ENCODE data around the gene C11orf68. TPM values are rescaled to one million over a fixed set of nuclear protein-coding genes. Genes with fewer than 3 reads are reported as not detected.

C11orf68 gene
- total RNA-seq, 1 experiment from 2014 or later: 15.7 TPM

GRCh38 chr11:65947133-65947532, 28.3 kb upstream of the C11orf68 start:
- no CpG with 5 or more reads among the region's 13 CpGs for WGBS (ENCODE audit: extremely low coverage, insufficient read length, low lambda C conversion rate)
- peaks cover 11% of the 10 kb centered on the region for H3K4me1 ChIP-seq (ENCODE audit: insufficient read depth, low read length)
- Mint-ChIP-seq H3K27me3 (ENCODE audit: low read depth) (peaks cover 7% of the 10 kb centered on the region), H3K4me3 (no peak overlapping the region), H3K9me3 (no peaks in the 10 kb centered on the region; a peak in 1 of 5 replicates), H3K36me3 (ENCODE audit: insufficient read depth in 1 of 3, low read depth in 3 of 3) (peaks cover 0 to 18% (median 2%) of the 10 kb centered on the region in 3 experiments; a peak in 4 of 7 replicates), H3K4me1 (peaks cover 22 to 36% of the 10 kb centered on the region in 2 experiments), H3K27ac (peak overlapping the region; percentile 64 to 95 (median 95); a peak in 5 of 7 replicates)
- H2BK20ac ChIP-seq (ENCODE audit: low read depth, low read length, poor library complexity, severe bottlenecking): no peak overlapping the region
- H2BK15ac ChIP-seq (ENCODE audit: low read depth, low read length): no peak overlapping the region
- no peak overlapping the region for H3K27ac ChIP-seq (ENCODE audit: insufficient read length, low read depth, low read length)
- no peak overlapping the region for H3K23ac ChIP-seq (ENCODE audit: insufficient read length, low read depth, low read length)
- peak overlapping the region; percentile 74 for H3K14ac ChIP-seq (ENCODE audit: insufficient read depth, low read length)
- no peak overlapping the region for H4K8ac ChIP-seq (replicated peaks; ENCODE audit: insufficient read length, low read depth, low read length)
- no peaks in the 10 kb centered on the region for H3K79me2 ChIP-seq (ENCODE audit: insufficient read depth, low read length)
- H3K4ac ChIP-seq (ENCODE audit: low read depth, low read length): peak overlapping the region; percentile 81; the same call in 1 of the 2 replicates
- H3K56ac ChIP-seq (ENCODE audit: insufficient read length, low read depth, low read length): no peak overlapping the region
- no peaks in the 10 kb centered on the region for H3K9me3 ChIP-seq (ENCODE audit: control insufficient read depth, low read depth, low read length)
- DNase-seq: peak; percentile 55
- no peak overlapping the region for H2AFZ ChIP-seq (ENCODE audit: low read length)
- H3K18ac ChIP-seq (ENCODE audit: insufficient read length, low read depth, low read length): peak overlapping the region; percentile 88
- H2AK5ac ChIP-seq (ENCODE audit: insufficient read length, low read length): no peak overlapping the region
- no peaks in the 10 kb centered on the region for H3K27me3 ChIP-seq (ENCODE audit: insufficient read depth, low read length)
- H4K20me1 ChIP-seq (ENCODE audit: control insufficient read depth, insufficient read depth, insufficient read length): no peaks in the 10 kb centered on the region
- H2BK120ac ChIP-seq (ENCODE audit: low read depth, low read length, poor library complexity, severe bottlenecking): no peak overlapping the region
- H2BK12ac ChIP-seq (ENCODE audit: insufficient read length, low read depth, low read length): peak overlapping the region; percentile 100
- no peak overlapping the region for H3K4me2 ChIP-seq (ENCODE audit: insufficient read depth, insufficient read length, low read length)
- 0 out of 3 replicates have a peak, but pooled peaks have one; percentile 9 for TF ChIP-seq CTCF (conservative IDR thresholded peaks at IDR 0.05)
- H4K5ac ChIP-seq (ENCODE audit: insufficient read length, low read depth, low read length): no peak overlapping the region
- H3K23me2 ChIP-seq (ENCODE audit: insufficient read length, low read depth, low read length, poor library complexity, severe bottlenecking): peaks cover 8% of the 10 kb centered on the region
- H4K91ac ChIP-seq (ENCODE audit: insufficient read length, low read depth, low read length): peak overlapping the region; percentile 60
- no peak overlapping the region for H3K9ac ChIP-seq (ENCODE audit: extremely low read depth, insufficient read length, low read length)
- no peak overlapping the region for H2BK5ac ChIP-seq (ENCODE audit: insufficient read length, low read length)
- H3K79me1 ChIP-seq (ENCODE audit: insufficient read depth, low read depth, low read length, poor library complexity, severe bottlenecking): no peaks in the 10 kb centered on the region
- H3T11ph ChIP-seq (ENCODE audit: low read length): no peak overlapping the region
